WTC11 (cell line): Measurements from ENCODE around the gene PTPN2. TPM values are rescaled to one million over a fixed set of nuclear protein-coding genes. Genes with fewer than 3 reads are reported as not detected.

Source experiments
- ATAC-seq: fragments of 200-7000 bp; cut with Tn5 transposase; 2 replicates; pipeline ENCODE4 v1.10.0; 2021; ENCODE audit warnings: mild to moderate bottlenecking, moderate library complexity
- CTCF ChIA-PET: fragments of 300-600 bp; sonication (Branson Sonifier 250); formaldehyde crosslinking; loops from one replicate; lab custom pipeline; 2021; ENCODE audit warnings: antibody characterized with exemption; lab: Charles Lee
- POLR2A ChIA-PET: fragments of 350-600 bp; sonication (Branson Sonifier 250); formaldehyde crosslinking; loops from one replicate; lab custom pipeline; 2021; ENCODE audit warnings: antibody characterized with exemption; lab: Charles Lee
- DNase-seq: peaks from one replicate; pipeline ENCODE4 v3.0.0; 2021; ENCODE audit warnings: low spot score
- H3K27ac Mint-ChIP-seq: 2 replicates; pipeline ENCODE4 v1.8.0; 2021; ENCODE audit warnings: mixed read lengths
- H3K27me3 Mint-ChIP-seq: 2 replicates; pipeline ENCODE4 v1.8.0; 2021; ENCODE audit warnings: low read depth, mild to moderate bottlenecking, moderate library complexity, mixed read lengths
- H3K36me3 Mint-ChIP-seq: 2 replicates; pipeline ENCODE4 v1.8.0; 2021; ENCODE audit warnings: mixed read lengths
- H3K4me1 Mint-ChIP-seq: 2 replicates; pipeline ENCODE4 v1.8.0; 2022; ENCODE audit warnings: mixed read lengths
- H3K4me3 Mint-ChIP-seq: 2 replicates; pipeline ENCODE4 v1.8.0; 2021; ENCODE audit warnings: mild to moderate bottlenecking, moderate library complexity, mixed read lengths
- H3K9me3 Mint-ChIP-seq: 2 replicates; pipeline ENCODE4 v1.8.0; 2021; ENCODE audit warnings: mixed read lengths
- CREB1 ChIP-seq: sonication (generic); formaldehyde crosslinking; IDR thresholded peaks from 2 replicates; pipeline ENCODE4 v1.8.0; 2023; ENCODE audit warnings: mild to moderate bottlenecking, missing genetic modification reagents
- CREM ChIP-seq: sonication (generic); formaldehyde crosslinking; IDR thresholded peaks from 2 replicates; pipeline ENCODE4 v1.8.1; 2022; ENCODE audit warnings: mild to moderate bottlenecking, missing genetic modification reagents, moderate library complexity
- ELF4 ChIP-seq: sonication (generic); formaldehyde crosslinking; IDR thresholded peaks from 2 replicates; pipeline ENCODE4 v1.8.1; 2022; ENCODE audit warnings: low read depth, mild to moderate bottlenecking, moderate library complexity, missing genetic modification reagents
- ESRRA ChIP-seq: sonication (generic); formaldehyde crosslinking; IDR thresholded peaks from 2 replicates; pipeline ENCODE4 v1.8.1; 2022; ENCODE audit warnings: mild to moderate bottlenecking, missing genetic modification reagents, borderline replicate concordance
- HMGXB4 ChIP-seq: sonication (generic); formaldehyde crosslinking; IDR thresholded peaks from 2 replicates; pipeline ENCODE4 v1.8.1; 2023; ENCODE audit warnings: mild to moderate bottlenecking, moderate library complexity, missing genetic modification reagents
- JAZF1 ChIP-seq: fragments of 250-450 bp; sonication (Bioruptor Pico); IDR thresholded peaks from 2 replicates; pipeline ENCODE4 v1.9.0; 2021; ENCODE audit warnings: moderate library complexity, mild to moderate bottlenecking, inconsistent platforms
- JUN ChIP-seq: sonication (generic); formaldehyde crosslinking; IDR thresholded peaks from 2 replicates; pipeline ENCODE4 v1.8.0; 2023; ENCODE audit warnings: mild to moderate bottlenecking, missing genetic modification reagents
- MAX ChIP-seq: sonication (generic); formaldehyde crosslinking; IDR thresholded peaks from 2 replicates; pipeline ENCODE4 v1.8.0; 2022; ENCODE audit warnings: mild to moderate bottlenecking, missing genetic modification reagents
- PRRX2 ChIP-seq: fragments of 250-450 bp; sonication (Bioruptor Pico); IDR thresholded peaks from 2 replicates; pipeline ENCODE4 v1.8.0; 2021; ENCODE audit warnings: mild to moderate bottlenecking
- SMAD3 ChIP-seq: sonication (generic); formaldehyde crosslinking; IDR thresholded peaks from 2 replicates; pipeline ENCODE4 v1.8.0; 2022; ENCODE audit warnings: missing genetic modification reagents, mild to moderate bottlenecking, borderline replicate concordance
- SP1 ChIP-seq: sonication (generic); formaldehyde crosslinking; conservative IDR thresholded peaks from 2 replicates; pipeline ENCODE4 v1.8.1; 2022; ENCODE audit warnings: missing genetic modification reagents
- TCF7 ChIP-seq: sonication (generic); formaldehyde crosslinking; IDR thresholded peaks from 2 replicates; pipeline ENCODE4 v1.8.0; 2022; ENCODE audit warnings: mild to moderate bottlenecking, low read depth, missing genetic modification reagents, moderate library complexity
- TEAD4 ChIP-seq: sonication (generic); formaldehyde crosslinking; IDR thresholded peaks from 2 replicates; pipeline ENCODE4 v1.8.0; 2022; ENCODE audit warnings: mild to moderate bottlenecking, missing genetic modification reagents
- TP53 ChIP-seq: sonication (generic); formaldehyde crosslinking; IDR thresholded peaks from 2 replicates; pipeline ENCODE4 v1.8.1; 2023; ENCODE audit warnings: mild to moderate bottlenecking, missing genetic modification reagents
- USF2 ChIP-seq: sonication (generic); formaldehyde crosslinking; IDR thresholded peaks from 2 replicates; pipeline ENCODE4 v1.8.1; 2023; ENCODE audit warnings: mild to moderate bottlenecking, missing genetic modification reagents, moderate library complexity
- ZBTB21 ChIP-seq: sonication (generic); formaldehyde crosslinking; IDR thresholded peaks from 2 replicates; pipeline ENCODE4 v1.8.1; 2023; ENCODE audit warnings: mild to moderate bottlenecking, missing genetic modification reagents, borderline replicate concordance
- ZMAT4 ChIP-seq: fragments of 250-450 bp; sonication (Bioruptor Pico); IDR thresholded peaks from 2 replicates; pipeline ENCODE4 v1.9.0; 2021; ENCODE audit warnings: mild to moderate bottlenecking
- ZNF317 ChIP-seq: sonication (generic); formaldehyde crosslinking; IDR thresholded peaks from 2 replicates; pipeline ENCODE4 v1.8.1; 2023; ENCODE audit warnings: low read depth, mild to moderate bottlenecking, moderate library complexity, missing genetic modification reagents, borderline replicate concordance
- ZNF396 ChIP-seq: fragments of 250-450 bp; sonication (Bioruptor Pico); IDR thresholded peaks from 2 replicates; pipeline ENCODE4 v1.8.0; 2021; ENCODE audit warnings: mild to moderate bottlenecking, moderate library complexity, borderline replicate concordance
- ZNF416 ChIP-seq: fragments of 250-450 bp; sonication (Bioruptor Pico); IDR thresholded peaks from 2 replicates; pipeline ENCODE4 v1.9.0; 2021; ENCODE audit warnings: mild to moderate bottlenecking, inconsistent platforms
- ZNF512 ChIP-seq: sonication (generic); formaldehyde crosslinking; IDR thresholded peaks from 2 replicates; pipeline ENCODE4 v1.8.1; 2022; ENCODE audit warnings: missing genetic modification reagents, borderline replicate concordance
- total RNA-seq: library from RNA; stranded (reverse); gene quantifications from 3 replicates; pipeline ENCODE4 v1.2.3, GENCODE V29; 2021

Gene PTPN2
- total RNA-seq, 1 experiment from 2014 or later: 37.7 TPM

- TF ChIP-seq ESRRA (CRISPR knock-in tag) (no peak), MAX (CRISPR knock-in tag) (no peak), JUN (CRISPR knock-in tag) (no peak), ELF4 (CRISPR knock-in tag) (no peak), ZNF512 (no peak), ZNF416 (CRISPR knock-in tag) (no peak), ZNF396 (no peak), CREM (CRISPR knock-in tag) (no peak), ZBTB21 (no peak)
- POLR2A ChIA-PET: no interaction called here
- Mint-ChIP-seq H3K27me3 (no peaks in the 10 kb centered on the region), H3K4me1 (no peaks in the 10 kb centered on the region), H3K27ac (no peak overlapping the region), H3K4me3 (no peak overlapping the region), H3K9me3 (peaks cover 3% of the 10 kb centered on the region; the same call in 1 of the 2 replicates), H3K36me3 (no peaks in the 10 kb centered on the region)
- DNase-seq: no peak
- CTCF ChIA-PET: interaction anchor here (0.7 to 1.2 kb wide), 2 partner anchors 15 to 182 kb away, joined by 4 to 5 read pairs; no protein-coding TSS in a partner anchor
- no peak for ATAC-seq
These were observed 132.1 kb downstream of the PTPN2 start for GRCh38 chr18:12751891-12752290.

- no peaks in the 10 kb centered on the region for H3K27me3 Mint-ChIP-seq
- peaks cover under 1% of the 10 kb centered on the region; the same call in 1 of the 2 replicates for H3K9me3 Mint-ChIP-seq
- TF ChIP-seq ZMAT4 (CRISPR knock-in tag) (no peak), ZNF317 (CRISPR knock-in tag) (no peak), SP1 (CRISPR knock-in tag) (no peak), TCF7 (no peak), MAX (CRISPR knock-in tag) (no peak), JAZF1 (CRISPR knock-in tag) (no peak), CREB1 (CRISPR knock-in tag) (no peak)
- H3K4me1 Mint-ChIP-seq: no peaks in the 10 kb centered on the region
- no peak overlapping the region for H3K27ac Mint-ChIP-seq
- ATAC-seq: no peak
- CTCF ChIA-PET: interaction anchor here (0.7 to 1.2 kb wide), 2 partner anchors 15 to 183 kb away, joined by 4 to 5 read pairs; no protein-coding TSS in a partner anchor
- no peaks in the 10 kb centered on the region for H3K36me3 Mint-ChIP-seq
- DNase-seq: no peak
- H3K4me3 Mint-ChIP-seq: no peak overlapping the region
- POLR2A ChIA-PET: no interaction called here
These were observed 132.5 kb downstream of the PTPN2 start for GRCh38 chr18:12751503-12751884.

- no peaks in the 10 kb centered on the region for H3K27me3 Mint-ChIP-seq
- no peak for ATAC-seq
- no peaks in the 10 kb centered on the region for H3K36me3 Mint-ChIP-seq
- POLR2A ChIA-PET: no interaction called here
- H3K9me3 Mint-ChIP-seq: no peaks in the 10 kb centered on the region
- TF ChIP-seq MAX (CRISPR knock-in tag) (no peak), TP53 (no peak), ZBTB21 (no peak), USF2 (CRISPR knock-in tag) (no peak), JAZF1 (CRISPR knock-in tag) (no peak), ESRRA (CRISPR knock-in tag) (no peak), TEAD4 (CRISPR knock-in tag) (no peak), HMGXB4 (no peak), CREB1 (CRISPR knock-in tag) (no peak), PRRX2 (CRISPR knock-in tag) (no peak), SMAD3 (CRISPR knock-in tag) (no peak)
- TF ChIP-seq, all 79 proteins: peak for 0
- CTCF ChIA-PET: interaction anchor here (0.7 to 2.5 kb wide), 4 partner anchors 16 to 183 kb away, joined by 3 to 7 read pairs (median 4); no protein-coding TSS in a partner anchor
- no peak for DNase-seq
- H3K4me1 Mint-ChIP-seq: no peaks in the 10 kb centered on the region
- H3K4me3 Mint-ChIP-seq: no peak overlapping the region
- H3K27ac Mint-ChIP-seq: no peak overlapping the region
These were observed 133.1 kb downstream of the PTPN2 start for GRCh38 chr18:12750715-12751502.
